Thyroid gland (tissue), 4 donors: ENCODE data around the gene SSC4D. TPM values are rescaled to one million over a fixed set of nuclear protein-coding genes. Genes with fewer than 3 reads are reported as not detected.
"Not testable (repeated sequence)": the region's sequence is repeated elsewhere in the genome, so short reads cannot be mapped to it uniquely, and the experiment has no call there.

ENCODE experiments used
- DNase-seq, 2 donors: peaks; one replicate each; pipeline ENCODE4 v3.0.0-alpha.2; 2019
- H3K27ac ChIP-seq, 3 donors: fragments of 200-600 bp; sonication (generic); 1 replicate in 2 of 3; 2 replicates in 1 of 3; pipeline ENCODE4 v1.5.1; 2016 to 2019; ENCODE audit warnings: mild to moderate bottlenecking in 1 of 3, moderate library complexity in 1 of 3
- H3K27me3 ChIP-seq: fragments of 200-600 bp; sonication (generic); one replicate; pipeline ENCODE4 v1.5.1; 2019
- H3K36me3 ChIP-seq, 2 donors: fragments of 200-600 bp; sonication (generic); one replicate each; pipeline ENCODE4 v1.5.1; 2016 to 2019
- H3K4me1 ChIP-seq, 2 donors: fragments of 200-600 bp; sonication (generic); one replicate each; pipeline ENCODE4 v1.5.1; 2017 to 2019
- H3K4me3 ChIP-seq, 3 donors: fragments of 200-600 bp; sonication (generic); replicated peaks in 1 of 3; 1 replicate in 2 of 3; 2 replicates in 1 of 3; pipeline ENCODE4 v1.5.1; 2016; ENCODE audit warnings: mild to moderate bottlenecking in 1 of 3
- H3K9me3 ChIP-seq: fragments of 200-600 bp; sonication (generic); one replicate; pipeline ENCODE4 v1.5.1; 2017
- POLR2A ChIP-seq, 2 donors: fragments of 450-650 bp; IDR thresholded peaks; one replicate each; pipeline ENCODE4 v1.6.1; 2017; ENCODE audit warnings: antibody characterized with exemption in 2 of 2, mild to moderate bottlenecking in 2 of 2, moderate library complexity in 1 of 2
- WGBS, 2 donors: methylation state at CpG; one replicate each; pipeline ENCODE4 v1.1.5; 2017; 5-methylcytosine and 5-hydroxymethylcytosine counted together
- intact Hi-C: fragments of 100-400 bp; cut with DNase I; formaldehyde crosslinking; loops from one replicate; pipeline ENCODE4 v1.15.1; 2023
- total RNA-seq, 4 donors: library from RNA; depleted of rRNA; stranded (reverse); fragments of >200 nt; gene quantifications; one replicate each; pipeline ENCODE4 v1.2.3, GENCODE V29; 2016
- TF ChIP-seq, protein P1 (sequence below), 6 experiments: fragments of 200-600 bp in 3 of 6; fragments of 450-650 bp in 3 of 6; sonication (generic) in 3 of 6; IDR thresholded peaks; one replicate each; pipeline ENCODE4 v1.5.1; 2016 to 2019; ENCODE audit warnings: antibody characterized with exemption in 6 of 6, mild to moderate bottlenecking in 2 of 6, inconsistent platforms in 1 of 6, moderate library complexity in 1 of 6

SSC4D gene
- total RNA-seq, 4 donors from 2014 or later, result 3.6 to 14.0 (median 13.4) TPM

DNA sequence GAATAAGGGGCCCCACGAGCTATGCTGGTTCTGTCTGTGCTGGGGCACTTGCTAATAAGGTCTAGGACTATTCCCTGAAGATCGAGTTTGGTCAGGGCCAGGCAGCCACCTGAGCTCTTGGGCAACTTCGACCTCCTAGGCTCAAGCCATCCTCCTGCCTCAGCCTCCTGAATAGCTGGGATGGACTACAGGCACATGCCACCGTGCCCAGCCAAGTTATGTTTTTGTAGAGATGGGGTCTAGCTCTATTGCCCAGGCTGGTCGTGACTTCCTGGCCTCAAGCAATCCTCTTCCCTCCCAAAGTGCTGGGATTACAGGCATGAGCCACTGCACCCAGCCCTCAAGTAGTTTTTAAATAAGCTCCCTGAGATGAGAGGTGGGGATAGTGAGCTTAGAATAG is 18.1 kb upstream of the SSC4D start:
- H3K36me3 ChIP-seq, result no peaks in the 10 kb centered on the region
- intact Hi-C loops, result no loop called here
- no peaks in the 10 kb centered on the region for H3K9me3 ChIP-seq
- WGBS, 2 donors, result 90% methylated on average over 5 of the region's 5 CpGs
- no peak overlapping the region for H3K4me3 ChIP-seq
- H3K27ac ChIP-seq, result no peak overlapping the region
- H3K4me1 ChIP-seq, result peaks cover 4 to 11% of the 10 kb centered on the region in 2 donors
- no peak for DNase-seq
- TF ChIP-seq, protein P1, sequence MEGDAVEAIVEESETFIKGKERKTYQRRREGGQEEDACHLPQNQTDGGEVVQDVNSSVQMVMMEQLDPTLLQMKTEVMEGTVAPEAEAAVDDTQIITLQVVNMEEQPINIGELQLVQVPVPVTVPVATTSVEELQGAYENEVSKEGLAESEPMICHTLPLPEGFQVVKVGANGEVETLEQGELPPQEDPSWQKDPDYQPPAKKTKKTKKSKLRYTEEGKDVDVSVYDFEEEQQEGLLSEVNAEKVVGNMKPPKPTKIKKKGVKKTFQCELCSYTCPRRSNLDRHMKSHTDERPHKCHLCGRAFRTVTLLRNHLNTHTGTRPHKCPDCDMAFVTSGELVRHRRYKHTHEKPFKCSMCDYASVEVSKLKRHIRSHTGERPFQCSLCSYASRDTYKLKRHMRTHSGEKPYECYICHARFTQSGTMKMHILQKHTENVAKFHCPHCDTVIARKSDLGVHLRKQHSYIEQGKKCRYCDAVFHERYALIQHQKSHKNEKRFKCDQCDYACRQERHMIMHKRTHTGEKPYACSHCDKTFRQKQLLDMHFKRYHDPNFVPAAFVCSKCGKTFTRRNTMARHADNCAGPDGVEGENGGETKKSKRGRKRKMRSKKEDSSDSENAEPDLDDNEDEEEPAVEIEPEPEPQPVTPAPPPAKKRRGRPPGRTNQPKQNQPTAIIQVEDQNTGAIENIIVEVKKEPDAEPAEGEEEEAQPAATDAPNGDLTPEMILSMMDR (IDR thresholded peaks at IDR 0.05), result no peak
- no peak for TF ChIP-seq POLR2A (IDR thresholded peaks at IDR 0.05)
- no peaks in the 10 kb centered on the region for H3K27me3 ChIP-seq

DNA sequence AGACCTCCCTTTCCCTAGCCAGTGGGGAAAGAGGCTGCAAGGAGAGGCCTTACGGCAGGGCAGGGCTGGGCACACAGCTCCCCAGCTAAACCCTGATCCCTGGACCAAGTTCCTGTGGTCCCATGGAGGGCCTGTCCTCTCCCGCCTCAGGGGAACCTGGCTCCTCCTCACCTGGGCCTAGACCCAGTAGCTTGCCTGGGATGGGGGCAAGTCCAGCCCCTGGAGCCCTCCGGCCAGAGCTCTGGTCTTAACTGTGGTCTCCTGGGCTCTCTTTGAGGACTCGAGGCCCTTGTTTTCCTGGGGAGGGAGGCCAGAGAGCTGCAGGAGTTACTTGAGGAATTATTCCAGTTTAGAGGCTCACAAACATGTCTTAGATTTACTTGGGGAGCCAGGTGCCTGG is 16.7 kb upstream of the SSC4D start:
- intact Hi-C loops, result no loop called here
- H3K36me3 ChIP-seq, result no peaks in the 10 kb centered on the region
- 88 to 100% methylated on average over 2 to 4 of the region's 4 CpGs for WGBS, 2 donors
- no peak overlapping the region for H3K4me3 ChIP-seq
- H3K9me3 ChIP-seq, result no peaks in the 10 kb centered on the region
- no peak for TF ChIP-seq POLR2A (IDR thresholded peaks at IDR 0.05)
- TF ChIP-seq, protein P1 (IDR thresholded peaks at IDR 0.05), result no peak
- peaks cover 4 to 11% of the 10 kb centered on the region in 2 donors for H3K4me1 ChIP-seq
- H3K27me3 ChIP-seq, result no peaks in the 10 kb centered on the region
- no peak for DNase-seq
- H3K27ac ChIP-seq, result no peak overlapping the region

DNA sequence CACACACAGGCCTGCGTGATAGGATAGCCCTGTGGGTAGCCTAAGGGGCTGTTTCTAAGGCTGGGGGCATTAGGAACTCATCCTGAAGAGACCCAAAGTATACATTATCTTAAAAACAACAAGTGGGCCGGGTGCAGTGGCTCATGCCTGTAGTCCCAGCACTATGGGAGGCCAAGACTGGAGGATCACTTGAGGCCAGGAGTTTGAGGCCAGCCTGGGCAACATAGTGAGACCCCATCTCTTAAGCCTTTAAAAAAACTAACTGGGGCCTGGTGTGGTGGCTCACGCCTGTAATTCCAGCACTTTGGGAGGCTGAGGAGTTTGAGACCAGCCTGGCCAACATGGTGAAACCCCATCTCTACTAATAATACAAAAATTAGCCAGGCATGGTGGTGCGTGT is 16.1 kb upstream of the SSC4D start:
- H3K4me3 ChIP-seq, H3K27me3 ChIP-seq, intact Hi-C loops, H3K9me3 ChIP-seq, DNase-seq, H3K36me3 ChIP-seq, H3K27ac ChIP-seq: not testable (repeated sequence)
- WGBS, 2 donors, result 96 to 100% methylated on average over 1 to 4 of the region's 4 CpGs
- H3K4me1 ChIP-seq, result peaks cover 4 to 11% of the 10 kb centered on the region in 2 donors

DNA sequence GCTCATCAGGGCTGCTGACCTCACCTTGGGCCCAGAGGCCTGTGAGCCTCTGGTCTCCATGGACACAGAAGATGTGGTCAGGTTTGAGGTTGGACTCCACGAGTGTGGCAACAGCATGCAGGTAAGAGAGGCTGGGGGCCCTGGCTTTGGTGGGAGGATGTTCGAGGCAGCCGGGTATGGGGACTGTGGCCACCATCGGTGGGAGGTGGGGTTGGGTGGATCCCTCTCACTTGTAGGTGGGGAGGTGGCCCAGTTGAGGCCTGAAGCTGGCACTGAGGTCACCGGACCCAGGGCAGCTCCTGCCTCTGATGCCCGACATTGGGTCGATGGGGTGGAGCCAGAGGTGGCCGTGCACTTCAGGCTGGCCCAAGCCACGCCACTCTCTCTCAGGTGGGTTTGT is 15.7 kb upstream of the SSC4D start:
- H3K9me3 ChIP-seq, result no peaks in the 10 kb centered on the region
- no peak overlapping the region for H3K4me3 ChIP-seq
- peaks cover 4 to 11% of the 10 kb centered on the region in 2 donors for H3K4me1 ChIP-seq
- H3K27me3 ChIP-seq, result no peaks in the 10 kb centered on the region
- no peaks in the 10 kb centered on the region for H3K36me3 ChIP-seq
- H3K27ac ChIP-seq, result no peak overlapping the region
- WGBS, 2 donors, result 97 to 100% methylated on average over 9 of the region's 9 CpGs
- intact Hi-C loops, result no loop called here
- TF ChIP-seq, protein P1 (IDR thresholded peaks at IDR 0.05), result no peak
- TF ChIP-seq POLR2A (IDR thresholded peaks at IDR 0.05), result no peak
- DNase-seq, result no peak

DNA sequence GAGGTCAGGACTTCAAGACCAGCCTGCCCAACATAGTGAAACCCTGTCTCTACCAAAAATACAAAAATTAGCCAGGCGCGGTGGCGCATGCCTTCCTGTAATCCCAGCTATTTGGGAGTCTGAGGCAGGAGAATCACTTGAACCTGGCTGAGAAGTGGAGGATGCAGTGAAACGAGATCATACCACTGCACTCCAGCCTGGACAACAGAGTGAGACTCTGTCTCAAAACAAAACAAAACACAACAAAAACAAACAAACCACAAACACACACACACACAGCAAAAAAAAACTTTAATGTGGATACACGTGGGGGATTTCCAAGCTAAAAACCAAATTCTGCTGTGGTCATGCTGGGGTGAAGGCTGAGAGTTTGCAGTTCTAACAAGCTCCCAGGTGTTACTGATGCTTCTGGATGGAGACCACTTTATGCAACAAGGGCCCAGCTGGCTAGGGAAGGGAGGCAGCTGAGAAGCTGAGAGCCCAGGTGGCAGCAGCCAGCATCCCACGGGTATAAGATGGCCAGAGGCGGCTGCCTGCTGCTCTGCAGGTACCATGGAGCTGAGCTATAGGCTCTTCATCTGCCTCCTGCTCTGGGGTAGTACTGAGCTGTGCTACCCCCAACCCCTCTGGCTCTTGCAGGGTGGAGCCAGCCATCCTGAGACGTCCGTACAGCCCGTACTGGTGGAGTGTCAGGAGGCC is 15.1 kb upstream of the SSC4D start, which contains the start of gene ZP3:
Gene ZP3, plus strand, starts transcription at position 538 of the 699 bp plus-strand sequence. Its CDS starts 15 bp downstream, at position 553.
- WGBS, 2 donors, result 83 to 85% methylated on average over 8 to 10 of the region's 10 CpGs
- Histone ChIP-seq H3K4me3 (no peak within 1 kb of the TSS), H3K27ac (no peak within 1 kb of the TSS), H3K4me1 (peaks cover 4 to 11% of the 10 kb centered on the region in 2 donors), H3K9me3 (no peaks in the 10 kb centered on the region), H3K36me3 (no peaks in the 10 kb centered on the region), H3K27me3 (no peaks in the 10 kb centered on the region)
- DNase-seq, result no peak
- no peak for TF ChIP-seq POLR2A (IDR thresholded peaks at IDR 0.05)
- TF ChIP-seq, protein P1 (IDR thresholded peaks at IDR 0.05), result no peak
- intact Hi-C loops, result no loop called here
